EL (cell line): ENCODE results near the gene TM4SF4.

Experiments used
- DNase-seq: peaks from one replicate; pipeline ENCODE4 v3.0.0-alpha.2; 2016

TM4SF4 gene

DNA sequence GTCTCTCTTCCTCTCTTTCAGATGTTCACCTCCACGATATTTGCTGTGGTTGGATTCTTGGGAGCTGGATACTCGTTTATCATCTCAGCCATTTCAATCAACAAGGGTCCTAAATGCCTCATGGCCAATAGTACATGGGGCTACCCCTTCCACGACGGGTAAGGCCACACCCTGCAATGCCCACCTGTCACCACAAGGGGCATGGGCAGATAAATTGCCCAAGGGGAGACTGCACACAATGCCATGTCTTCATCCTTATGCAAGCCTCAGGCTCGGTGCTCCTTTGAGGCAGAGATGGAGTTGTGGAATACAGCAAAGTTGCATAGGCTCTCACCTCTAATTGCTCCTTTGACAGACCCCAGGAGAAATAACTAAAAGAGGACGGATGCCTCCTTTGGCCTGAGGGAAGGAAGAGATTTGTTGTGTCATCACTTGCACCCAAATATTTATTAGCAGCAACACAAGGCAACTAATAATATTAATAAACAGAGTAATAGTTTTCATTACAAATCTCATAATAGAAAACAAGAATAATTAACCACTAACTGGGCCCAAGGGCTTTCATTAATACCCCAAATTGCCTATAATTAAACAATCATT lies 13.2 kb downstream of the TM4SF4 start:
- no peak for DNase-seq

DNA sequence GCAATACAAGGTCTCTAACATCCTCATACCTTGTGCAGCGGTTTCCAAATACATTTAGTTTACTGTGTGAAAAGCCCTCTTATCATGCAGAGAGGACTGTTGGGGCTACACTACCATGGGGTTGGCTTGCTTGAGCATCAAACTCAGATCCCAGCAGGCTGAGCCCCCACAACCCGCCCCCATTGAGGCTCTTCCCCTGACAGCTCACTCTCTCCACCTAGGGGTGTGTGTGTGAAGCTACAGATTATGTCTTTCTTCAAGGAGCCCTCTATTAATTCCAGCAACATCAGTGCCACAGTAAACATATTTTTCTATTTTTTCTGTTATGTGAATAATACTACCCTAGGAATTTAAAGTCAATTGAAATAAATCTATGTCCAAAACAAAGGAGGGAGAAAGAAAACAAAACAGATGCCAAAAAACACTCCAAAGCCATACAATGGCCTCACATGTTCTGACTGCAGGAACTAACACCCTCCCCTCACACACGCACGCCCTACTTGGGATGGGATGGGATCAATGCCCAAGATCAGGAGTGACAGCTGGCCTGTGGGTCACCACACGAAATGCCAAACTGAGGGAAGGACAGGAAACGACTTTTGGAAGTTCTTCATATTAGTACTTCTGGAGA lies 14.7 kb downstream of the TM4SF4 start:
- DNase-seq, result peak; percentile 31

DNA sequence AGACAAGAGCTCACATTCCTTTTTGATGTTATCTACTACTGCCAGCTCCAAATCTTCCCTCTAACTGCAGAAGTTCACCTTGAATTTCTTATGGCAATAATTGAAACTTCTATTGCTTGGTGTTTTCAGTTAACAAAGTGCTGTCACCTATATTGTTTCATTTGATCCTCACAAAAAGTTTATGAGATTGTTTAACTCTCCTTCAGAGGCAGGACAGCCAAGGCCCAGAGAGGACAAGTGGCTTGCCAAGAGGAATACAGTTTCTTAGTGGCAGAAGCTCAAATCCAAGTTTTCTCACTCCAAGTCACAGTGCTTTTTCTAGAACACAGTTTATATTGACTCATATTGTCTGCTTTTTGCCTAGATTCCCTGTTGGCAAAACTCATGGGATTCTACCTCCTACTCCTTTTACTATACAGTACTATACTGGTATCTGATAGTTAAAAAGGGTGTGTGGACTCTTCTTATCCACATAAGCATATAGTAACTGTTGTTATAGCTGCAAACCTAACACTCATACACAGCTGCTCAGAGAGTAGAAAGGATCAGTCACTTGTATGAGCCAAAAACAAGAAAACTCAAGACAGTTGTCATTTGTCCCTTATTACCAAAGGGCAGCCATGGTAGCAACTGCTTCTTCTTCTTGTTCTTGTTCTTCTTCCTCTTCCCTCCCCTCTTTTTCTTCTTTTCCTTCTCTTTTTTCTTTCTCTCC lies 15.9 kb downstream of the TM4SF4 start:
- no peak for DNase-seq

DNA sequence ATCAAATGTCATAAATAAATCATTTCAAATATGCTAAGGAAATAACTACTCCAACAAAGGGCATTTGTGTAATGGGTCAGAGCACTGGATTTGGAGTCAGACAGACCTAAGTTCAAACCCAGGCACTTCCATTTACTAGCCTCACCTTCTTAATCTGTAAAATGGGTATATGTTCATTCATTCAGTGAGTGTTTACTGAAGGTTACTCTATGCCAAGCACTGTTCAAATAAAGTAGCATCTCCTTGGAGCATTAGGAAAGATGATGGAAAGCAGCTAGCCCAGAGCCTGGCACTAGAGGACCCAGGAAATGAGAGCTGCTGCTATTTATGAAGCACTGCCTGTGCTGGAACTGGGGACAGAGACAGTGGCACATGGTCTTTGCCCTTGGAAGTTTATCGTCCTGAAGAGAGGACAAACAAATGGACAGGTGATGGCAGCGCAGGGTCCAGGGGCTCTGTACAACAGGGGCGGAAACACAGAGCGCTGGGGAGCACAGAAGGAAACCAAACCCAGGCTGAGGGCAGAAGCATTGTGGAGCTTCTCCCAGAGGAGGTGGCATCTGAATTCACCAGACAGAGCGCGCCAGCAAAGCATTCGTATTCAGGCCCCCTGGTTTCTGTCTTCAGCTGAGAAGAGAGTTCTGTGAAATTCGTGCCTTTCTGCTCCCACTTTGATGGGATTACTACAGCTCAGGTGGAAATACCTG lies 19.0 kb downstream of the TM4SF4 start:
- no peak for DNase-seq

DNA sequence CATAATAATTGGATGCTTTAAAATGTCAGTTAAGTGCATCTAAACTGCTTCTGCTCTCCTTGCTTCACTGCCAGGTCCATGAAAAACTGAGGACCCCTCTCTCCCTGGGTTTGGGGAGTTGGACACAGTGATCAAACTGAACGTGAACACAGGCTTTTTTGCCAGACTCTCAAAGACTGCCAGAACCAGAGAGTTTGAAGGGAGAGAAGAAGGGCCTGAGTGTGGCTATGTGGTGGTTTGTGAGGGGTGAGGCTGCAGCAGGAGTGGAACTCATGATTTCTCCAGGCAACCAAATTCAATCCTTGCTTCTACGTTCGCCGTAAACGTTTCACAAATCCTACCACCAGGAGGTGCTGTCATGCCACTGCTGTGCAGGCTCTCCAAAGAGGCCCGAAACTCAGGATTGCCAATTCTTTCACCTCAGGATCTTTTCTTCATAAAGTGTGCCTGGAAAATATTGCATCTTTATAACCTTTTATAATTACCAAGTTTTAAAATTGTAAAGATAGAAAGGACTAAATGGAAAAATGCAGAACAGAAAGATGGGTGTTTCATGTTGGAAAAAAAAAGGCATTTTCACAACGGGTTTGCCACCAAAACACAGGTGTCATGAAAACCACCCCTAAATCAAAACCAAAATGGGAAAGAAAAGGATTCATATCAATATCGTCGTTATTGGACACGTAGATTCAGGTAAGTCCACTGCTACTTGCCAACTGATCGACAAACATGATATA lies 19.7 kb downstream of the TM4SF4 start:
- DNase-seq, result peak; percentile 60

DNA sequence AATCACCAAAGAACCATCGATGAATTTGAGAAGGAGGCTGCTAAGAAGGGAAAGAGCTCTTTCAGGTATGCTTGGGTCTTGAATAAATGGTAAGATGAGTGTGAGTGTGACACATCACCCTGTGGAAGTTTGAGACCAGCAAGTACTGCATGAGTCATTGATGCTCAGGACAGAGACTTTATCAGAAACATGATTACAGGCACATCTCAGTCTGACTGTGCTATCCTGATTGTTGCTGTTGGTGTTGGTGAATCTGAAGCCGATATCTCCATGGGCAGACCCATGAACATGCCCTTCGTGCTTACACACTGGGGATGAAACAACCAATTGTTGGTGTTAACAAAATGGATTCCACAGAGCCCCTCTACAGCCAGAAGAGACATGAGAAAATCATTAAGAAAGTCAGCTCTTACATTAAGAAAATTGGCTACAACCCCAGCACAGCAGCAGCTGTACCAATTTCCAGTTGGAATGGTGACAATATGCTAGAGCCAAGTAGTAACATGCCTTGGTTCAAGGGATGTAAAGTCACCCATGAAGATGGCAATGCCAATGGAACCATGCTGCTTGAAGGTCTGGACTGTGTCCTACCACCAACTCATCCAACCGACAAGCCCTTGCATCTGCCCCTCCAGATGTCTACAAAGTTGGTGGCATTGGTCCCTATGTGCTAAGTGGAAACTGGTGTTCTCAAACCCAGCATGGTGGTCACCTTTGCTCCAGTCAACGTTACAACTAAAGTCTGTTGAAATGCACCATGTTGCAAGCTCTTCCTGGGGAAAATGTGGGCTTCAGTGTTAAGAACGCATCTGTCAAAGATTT lies 20.5 kb downstream of the TM4SF4 start:
- peak; percentile 74 for DNase-seq

DNA sequence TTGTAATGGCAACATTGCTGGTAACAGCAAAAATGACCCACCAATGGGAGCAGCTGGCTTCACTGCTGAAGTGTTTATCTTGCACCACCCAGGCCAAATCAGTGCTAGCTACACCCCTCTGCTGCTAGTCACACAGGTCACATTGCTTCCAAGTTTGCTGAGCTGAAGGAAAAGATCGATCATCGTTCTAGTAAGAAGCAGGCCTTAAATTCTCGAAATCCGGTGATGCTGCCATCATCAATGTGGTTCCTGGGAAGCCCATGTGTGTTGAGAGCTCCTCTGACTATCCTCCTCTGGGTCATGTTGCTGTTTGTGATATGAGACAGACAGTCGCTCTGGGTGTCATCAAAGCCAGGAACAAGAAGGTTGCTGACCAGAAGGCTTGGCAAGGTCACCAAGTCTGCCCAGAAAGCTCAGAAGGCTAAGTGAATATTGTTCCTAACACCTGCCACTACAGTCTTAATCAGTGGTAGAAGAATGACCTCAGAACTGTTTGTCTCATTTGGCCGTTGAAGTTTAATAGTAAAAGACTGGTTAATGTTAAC lies 21.2 kb downstream of the TM4SF4 start:
- DNase-seq, result no peak

DNA sequence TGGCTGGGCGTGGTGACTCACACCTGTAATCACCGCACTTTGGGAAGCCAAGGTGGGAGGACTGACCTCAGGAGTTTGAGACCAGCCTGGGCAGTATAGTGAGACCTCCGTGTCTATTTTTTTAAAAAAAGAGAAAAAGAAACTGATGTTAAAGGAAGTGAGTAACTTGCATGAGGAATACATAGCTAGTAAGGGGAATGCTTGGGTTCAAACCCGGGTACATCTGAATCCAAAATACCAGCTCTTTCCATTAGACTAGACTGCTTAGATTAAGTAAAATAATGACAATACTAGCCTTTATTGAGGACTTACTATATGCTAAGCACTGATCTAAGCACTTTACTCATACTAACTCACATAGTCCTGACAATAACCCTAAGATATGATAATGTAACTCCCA lies 22.4 kb downstream of the TM4SF4 start:
- no peak for DNase-seq

DNA sequence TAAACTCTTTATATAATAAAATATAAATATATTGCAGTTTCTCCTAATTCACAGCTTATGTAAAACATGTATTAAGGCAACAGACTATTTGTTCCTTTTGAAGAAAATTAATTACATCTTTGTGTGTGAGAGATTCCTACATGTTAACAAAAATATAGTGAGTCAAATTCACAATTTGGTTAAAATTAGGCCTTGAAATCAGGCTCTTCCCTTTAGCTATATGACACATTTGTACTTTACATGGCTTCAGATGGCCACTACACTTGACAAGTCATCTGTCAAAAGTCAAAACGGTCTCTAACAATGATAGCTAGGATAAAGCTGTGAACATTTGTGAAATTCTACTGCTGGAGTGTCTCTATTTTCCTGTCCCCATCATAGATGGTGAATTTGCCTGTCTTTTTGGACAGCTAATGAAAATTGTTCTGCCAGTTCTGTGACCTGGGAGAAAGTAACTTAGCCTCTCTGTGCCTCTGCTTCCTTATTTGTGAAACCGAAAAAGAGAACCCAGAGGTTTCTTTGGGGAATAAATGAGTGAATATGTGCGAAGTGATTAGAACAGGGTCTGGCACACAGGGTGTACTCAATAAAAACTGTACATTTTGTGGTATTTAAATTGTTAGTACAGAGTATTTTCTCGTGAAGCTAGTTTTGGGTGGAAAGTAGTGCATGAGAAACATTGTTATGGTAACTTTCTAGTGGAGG lies 23.6 kb downstream of the TM4SF4 start:
- no peak for DNase-seq

DNA sequence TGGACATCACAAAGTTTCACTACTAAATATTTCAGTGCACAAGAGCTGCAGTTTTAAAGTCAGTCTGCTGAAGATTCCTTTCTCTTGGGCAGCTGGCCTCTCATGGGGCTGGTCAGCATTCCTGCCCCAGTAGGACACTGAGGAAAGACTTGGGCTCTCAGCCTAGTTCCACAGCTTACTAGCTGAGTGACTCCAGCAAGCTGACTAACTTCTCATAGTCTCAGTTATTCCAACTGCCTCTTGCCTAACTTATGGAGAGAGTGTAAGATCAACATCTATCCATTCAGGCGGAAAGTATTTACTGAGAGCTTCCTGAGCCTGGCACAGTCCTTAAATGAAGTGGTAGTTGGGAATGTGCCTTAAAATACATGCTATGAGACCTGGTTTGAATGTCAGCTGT lies 27.0 kb downstream of the TM4SF4 start:
- DNase-seq, result peak; percentile 80

DNA sequence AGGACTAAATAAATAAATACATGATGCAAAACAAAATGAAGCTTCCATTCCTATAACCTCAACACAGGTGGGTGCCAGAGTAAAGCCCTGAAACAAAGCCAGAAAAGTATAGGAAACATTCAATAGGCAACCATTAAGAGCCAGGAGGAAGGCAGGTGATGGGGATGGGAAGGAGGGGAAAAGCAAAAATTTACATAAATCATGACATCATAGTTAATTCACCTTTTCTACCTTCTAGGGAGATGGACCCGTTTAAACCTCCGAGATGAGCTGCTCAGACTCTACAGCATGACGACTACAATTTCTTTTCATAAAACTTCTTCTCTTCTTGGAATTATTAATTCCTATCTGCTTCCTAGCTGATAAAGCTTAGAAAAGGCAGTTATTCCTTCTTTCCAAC lies 27.9 kb downstream of the TM4SF4 start:
- DNase-seq, result no peak

DNA sequence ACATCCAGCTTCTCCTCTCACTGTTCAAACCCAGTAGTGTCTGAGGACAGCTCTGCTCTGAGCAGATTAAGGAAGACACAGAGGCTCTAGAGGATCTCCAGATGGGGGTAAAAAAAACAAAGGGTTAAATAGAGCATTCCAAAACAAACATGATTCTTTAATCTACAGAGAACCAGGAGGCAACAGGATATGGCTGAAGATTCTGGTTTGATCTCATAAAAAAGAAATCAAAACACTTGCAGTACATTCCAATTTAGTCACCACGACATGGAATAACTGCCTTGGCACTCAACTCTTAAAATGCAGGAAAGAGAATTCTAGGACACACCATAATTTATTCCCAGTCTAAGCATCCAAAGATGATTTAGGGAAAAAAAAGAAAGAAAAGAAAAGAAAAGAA lies 32.0 kb downstream of the TM4SF4 start:
- peak; percentile 79 for DNase-seq

DNA sequence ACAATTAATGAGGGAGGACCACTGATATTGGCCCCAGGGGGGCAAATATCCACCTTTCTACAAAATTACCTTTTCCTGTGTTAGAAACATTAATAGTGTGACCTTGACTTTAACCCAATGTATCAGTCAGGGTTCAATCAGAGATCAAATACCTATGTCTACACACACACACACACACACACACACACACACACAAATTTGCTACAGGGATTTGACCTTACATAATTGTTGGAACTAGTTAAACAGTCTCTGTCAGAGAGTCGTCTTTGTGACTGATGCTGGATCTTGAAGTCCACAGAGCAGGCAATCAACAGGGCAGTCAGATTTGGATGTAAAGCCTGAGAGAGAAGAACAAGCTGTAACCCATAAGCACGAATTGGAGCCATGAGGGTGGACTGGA lies 32.5 kb downstream of the TM4SF4 start:
- DNase-seq, result peak; percentile 23

DNA sequence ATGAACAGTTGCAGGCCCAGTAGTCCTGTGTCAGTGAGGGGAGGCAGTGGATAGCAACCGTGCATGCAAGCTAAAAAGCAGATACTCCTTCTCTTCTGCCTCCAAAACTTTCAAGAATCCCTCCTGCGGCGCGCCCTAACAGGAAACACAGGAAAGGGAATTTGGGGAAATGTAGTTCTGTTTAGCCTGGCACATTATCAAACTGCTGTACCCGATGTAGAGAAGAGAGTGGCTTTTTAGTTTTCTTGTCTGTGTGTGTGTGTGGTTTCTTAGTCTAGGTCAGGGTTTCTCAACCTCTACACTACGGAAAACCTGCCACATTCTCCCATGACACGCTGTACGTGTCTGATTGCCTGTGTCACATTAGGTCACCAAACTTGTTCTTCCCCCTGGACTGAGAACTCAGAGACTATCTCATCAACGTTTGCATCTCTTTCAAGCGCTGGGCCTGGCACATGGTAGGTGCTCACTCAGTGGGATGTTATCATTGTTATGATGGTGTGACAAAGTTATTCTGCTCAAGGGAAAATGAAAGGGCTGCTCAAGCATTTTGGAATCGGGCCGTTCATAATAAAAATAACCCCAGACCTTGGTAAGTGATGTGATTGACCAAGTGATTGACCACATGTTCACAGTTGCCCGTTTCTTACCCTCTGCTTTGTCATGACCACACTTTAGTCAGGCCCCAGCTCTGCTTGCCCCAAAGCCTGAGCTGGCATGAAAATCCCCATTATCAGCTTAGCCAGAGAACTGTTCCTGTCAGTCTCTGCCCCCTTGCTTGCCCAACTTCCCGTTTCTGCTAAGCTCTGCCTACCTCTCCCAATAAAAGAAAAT lies 33.2 kb downstream of the TM4SF4 start:
- peak; percentile 68 for DNase-seq

DNA sequence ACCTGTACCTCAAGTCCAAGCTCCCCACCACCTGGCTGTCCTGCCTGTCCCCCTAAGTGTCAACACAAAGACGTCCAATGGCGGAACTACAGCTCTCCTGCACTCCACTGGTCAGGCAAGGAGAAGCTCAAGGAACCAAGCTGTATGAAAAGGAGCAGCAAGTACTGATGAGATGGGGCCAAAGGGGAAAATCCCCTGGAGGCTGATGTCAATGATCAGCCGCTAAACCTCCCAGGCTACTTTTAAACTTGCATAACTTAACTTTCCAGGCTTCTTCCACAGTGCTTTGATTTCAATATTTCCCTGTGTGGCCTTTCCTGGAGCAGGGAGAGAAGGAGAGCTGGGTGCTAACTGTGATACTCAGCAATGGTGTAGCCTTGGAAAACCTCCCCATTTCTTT lies 35.0 kb downstream of the TM4SF4 start:
- DNase-seq, result no peak

DNA sequence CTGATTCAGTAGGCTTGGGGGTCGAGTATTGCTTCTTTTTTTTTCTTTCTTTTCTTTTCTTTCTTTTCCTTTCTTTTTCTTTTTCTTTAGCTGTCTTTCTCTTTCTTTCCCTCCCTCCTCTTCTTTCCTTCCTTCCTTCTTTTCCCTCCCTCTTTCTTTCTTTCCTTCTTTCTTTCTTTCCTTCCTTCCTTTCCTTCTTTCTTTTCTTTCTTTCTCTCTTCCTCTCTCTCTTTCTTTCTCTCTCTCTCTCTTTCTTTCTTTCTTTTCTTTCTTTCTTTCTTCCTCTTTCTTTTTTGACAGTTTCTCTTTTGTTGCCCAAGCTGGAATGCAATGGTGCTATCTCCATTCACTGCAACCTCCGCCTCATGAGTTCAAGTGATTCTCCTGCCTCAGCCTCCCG lies 36.0 kb downstream of the TM4SF4 start:
- no peak for DNase-seq

DNA sequence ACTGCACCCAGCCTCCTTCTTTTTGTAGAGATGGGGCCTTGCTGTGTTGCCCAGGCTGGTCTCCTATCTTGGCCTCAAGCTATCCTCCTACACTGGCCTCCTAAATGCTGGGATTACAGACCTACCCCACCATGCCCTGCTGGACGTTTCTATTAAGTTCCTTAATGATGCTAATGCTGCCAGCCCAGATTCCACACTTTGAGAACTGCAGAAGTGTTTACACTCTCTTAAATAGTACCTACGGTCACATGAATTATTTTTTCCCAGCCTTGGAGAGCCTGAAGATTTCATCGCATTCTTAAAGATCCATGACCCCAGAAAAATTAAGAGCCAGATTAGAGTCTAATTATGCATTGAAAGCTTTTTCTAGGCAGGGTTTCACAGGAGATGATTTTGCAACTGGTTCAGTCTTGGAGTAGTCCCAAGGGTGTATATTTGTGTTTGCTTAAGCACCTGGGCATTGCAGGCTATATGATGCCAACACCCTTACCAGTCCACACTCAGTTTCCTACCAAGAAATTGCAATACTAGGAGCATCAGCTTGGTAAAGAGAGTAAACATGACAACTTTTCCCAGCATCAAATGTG lies 36.6 kb downstream of the TM4SF4 start:
- no peak for DNase-seq

DNA sequence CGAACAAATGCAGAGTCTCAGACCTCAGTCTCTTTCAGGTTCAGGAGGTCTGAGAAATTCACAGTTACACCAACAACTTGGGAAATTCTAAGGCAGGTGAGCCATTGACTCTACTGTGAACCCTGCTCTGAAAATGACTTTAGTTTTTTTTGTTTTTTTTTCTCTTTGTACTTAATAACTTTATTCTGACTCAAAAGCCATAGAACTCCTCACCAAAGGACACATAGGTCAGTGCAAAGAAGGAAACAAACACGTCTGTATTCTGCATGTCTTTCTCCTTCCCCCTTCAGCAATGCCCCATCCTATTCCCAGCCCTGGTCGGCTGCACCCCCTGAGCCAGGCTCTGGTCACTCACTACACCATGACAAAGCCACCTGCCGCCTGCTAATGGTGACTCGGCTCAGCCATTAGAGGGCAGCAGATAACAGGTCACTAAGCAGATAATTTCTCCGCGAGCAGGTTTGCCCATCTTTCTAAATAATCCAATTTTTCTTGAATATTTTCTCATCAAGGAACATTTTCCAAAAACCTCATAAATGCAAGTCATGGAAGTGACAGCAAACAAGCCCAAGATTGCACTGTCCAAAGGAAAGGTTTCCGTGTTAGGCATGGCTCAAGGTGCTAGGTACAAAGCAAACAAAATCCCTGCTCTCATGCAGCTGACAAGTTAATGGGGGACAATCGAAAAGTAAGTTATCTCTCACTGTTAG lies 37.7 kb downstream of the TM4SF4 start:
- peak; percentile 70 for DNase-seq

DNA sequence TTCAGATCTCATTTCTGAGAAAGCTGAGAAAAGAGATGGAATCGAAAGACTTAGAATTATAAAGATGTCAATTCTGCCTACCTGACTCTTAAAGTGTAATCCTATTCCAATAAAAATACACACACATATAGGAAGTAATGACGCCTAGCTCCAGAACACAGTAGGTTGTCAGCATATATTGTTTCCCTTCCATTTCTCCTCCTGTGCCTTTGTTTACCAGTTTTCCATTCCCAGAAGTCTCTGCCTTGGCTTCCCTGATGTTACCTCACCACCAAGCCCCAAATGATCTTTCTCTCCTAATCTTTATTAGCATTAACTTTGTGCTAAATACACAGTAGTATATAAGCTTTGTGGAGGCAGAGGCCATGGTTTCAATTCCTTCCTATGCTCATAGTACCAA lies 40.0 kb downstream of the TM4SF4 start:
- DNase-seq, result no peak
